NCI-H2196 (cell line): ENCODE measurements around the gene OR5H14.
A peak's percentile ranks its signal among the peaks of the same experiment; 100 is the strongest.
"Not testable (repeated sequence)": the region's sequence is repeated elsewhere in the genome, so short reads cannot be mapped to it uniquely, and the experiment has no call there.

Source experiments
- DNase-seq: peaks from one replicate; lab custom pipeline; 2025; ENCODE audit not compliant: unreplicated experiment; lab: John Stamatoyannopoulos, UW

Gene OR5H14

DNA sequence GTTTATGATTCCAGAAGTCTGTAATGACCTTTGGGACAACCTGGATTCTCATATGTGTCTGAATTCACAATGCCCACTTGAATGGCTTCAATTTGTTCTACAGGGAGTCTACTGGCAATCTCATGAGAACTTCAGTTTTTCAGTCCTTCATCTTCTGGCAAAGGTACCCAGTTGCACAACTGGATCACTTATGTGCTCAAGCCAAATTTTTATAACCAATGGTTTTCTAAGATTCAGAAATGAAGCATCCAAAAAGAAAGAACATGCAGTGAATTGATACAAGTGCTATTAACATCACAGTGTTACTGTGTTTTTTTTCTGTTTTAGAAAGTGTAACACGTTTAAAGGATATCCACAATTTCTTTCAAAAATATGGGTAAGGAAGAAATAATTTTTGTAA lies at the start of gene OR5H14:
TSS of gene OR5H14 (plus strand) at position 301 of the 400 bp plus-strand sequence. CDS start 1,907 bp downstream, outside the sequence.
- DNase-seq = no peak

DNA sequence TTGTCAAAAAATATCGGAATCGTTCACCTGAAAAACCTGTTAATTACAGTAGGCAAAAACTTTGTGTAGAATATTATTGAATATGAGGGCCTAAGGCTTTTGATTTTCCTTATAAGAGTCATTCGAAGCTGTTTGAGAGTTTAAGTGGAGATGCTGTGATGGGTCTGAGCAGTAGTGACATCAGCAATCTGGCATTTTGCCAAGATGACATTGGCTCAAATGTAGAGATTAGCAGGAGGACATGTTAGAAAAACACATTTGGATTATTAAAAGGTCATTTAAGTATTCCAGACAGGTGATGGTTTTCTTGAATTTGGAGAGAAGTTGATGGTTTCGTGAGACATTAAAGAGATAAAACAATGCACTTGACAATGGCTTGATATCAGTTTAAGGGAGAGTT lies 47.4 kb upstream of the OR5H14 start:
- no peak for DNase-seq

DNA sequence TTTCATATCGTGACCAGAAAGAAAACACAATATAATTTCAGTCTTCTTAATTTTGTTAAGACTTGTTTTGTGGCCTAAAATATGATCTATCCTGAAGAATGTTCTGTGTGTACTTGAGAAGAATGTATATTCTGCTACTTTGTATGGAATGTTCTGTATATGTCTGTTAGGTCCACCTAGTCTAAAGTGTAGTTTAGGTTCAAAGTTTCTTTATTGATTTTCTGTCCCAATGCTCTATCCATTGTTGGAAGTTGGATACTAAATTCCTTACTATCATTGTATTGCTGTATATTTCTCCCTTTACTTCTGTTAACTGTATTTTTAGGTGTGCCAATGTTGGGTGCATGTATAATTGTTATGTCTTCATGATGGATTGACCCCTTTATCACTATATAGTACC lies 39.1 kb upstream of the OR5H14 start:
- DNase-seq = no peak

DNA sequence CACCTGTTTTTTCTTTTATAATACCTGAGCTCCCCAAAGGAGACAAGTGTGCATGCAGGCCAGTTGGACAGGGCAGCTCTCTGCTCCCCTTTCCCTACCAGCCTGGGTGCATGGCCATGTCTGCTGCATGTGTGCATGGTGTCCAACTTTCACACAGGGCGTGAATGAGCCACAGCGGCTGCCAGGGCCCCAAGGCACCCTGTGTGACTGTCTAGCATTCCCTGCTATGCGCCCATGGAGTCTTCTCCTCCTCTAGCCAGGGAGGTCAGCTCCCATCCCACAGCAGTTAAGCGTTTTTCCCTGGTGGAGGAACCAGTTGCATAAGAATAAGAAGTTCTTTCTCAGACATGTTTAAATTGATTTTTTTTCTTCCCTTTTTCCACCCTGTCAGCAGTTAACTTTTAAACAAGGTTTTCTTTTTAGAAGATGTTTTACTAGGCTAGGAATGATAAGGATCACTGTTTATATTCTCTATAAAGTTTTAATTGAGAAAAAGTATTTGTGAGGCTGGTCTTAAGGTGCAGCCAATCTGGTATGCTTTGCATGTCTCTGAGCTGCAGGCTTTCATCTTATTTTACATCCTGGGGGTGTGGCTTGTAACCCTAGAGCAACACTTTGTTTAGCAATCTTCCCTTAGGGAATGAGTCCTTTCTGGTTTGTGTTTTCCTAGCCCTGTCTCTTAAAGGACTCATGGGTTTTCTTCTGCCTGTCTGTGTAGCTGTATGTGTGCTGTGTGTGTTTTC lies 37.3 kb upstream of the OR5H14 start:
- DNase-seq = no peak

DNA sequence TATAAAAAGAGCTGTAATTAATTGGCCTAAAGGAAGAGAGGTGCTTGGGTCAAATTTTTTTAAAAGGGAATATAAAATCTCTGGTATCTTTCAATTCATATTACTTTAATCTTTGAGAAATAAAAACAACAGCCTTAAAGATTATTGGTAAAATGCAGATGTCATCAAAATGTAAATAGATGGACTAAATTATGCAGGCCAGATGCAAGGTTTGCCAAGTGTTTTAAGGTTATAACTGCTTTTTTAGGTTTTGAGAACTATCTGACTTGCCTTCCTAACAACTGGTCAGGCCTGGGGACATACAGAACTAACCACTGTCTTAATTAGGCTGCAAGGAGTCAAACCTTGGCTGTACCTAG lies 36.8 kb upstream of the OR5H14 start:
- no peak for DNase-seq

DNA sequence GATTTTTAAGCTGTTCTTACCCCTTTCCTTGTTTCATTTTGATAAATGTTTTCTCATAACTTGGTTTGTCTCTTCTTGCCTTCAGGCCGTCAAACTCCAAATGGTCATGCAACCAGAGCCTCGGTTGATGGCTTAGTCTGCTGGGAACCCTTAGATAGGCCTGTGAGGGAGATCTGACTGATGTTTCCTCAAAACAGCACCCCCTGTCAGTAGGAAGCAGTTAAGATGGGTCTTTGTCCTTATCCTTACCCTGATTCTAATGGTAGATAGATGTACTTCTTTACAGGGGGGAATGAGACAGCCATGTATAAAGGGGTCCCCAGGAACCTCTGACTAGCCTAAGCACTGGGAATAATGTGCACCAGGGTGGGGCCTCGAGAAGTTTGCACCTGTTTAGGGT lies 33.0 kb upstream of the OR5H14 start:
- DNase-seq = no peak

DNA sequence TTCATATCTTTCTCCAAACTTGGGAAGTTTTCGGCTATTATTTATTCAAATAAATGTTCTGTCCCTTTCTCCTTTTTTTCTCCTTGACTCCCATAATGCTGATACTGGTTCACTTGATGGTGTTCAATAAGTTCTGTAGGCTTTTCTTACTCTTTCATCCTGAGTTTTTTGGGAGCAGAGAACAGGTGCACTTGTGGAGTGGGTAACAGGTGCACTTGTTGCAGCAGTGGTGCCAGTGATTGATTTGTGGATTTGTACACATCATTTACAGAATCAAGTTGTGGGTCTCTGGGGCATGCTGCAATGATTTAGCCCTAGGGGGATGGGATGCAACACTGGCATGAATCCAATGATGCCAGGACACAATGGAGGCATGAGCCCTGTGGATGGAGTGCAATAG lies 31.6 kb upstream of the OR5H14 start:
- DNase-seq = no peak

DNA sequence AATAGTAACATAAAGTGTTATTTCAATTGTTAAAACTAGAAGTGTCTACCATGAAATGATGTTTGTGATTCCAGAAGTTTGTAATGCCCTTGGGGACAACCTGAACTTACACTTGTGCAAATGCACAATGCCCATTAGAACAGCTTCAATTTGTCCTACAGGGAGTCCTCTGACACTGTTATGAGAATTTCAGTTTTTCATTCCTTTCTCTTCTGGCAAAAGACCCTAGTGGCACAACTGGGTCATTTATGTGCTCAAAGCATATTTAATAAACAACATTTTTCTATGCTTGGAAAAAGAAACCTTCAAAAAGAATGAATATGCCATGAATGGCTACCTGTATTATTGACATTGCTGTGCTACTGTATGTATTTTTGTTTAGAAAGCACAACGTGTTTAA lies 16.9 kb upstream of the OR5H14 start, which contains the start of gene OR5H1:
TSS of gene OR5H1 (plus strand) at position 301 of the 400 bp plus-strand sequence. CDS start 1,977 bp downstream, outside the sequence.
- DNase-seq = no peak

DNA sequence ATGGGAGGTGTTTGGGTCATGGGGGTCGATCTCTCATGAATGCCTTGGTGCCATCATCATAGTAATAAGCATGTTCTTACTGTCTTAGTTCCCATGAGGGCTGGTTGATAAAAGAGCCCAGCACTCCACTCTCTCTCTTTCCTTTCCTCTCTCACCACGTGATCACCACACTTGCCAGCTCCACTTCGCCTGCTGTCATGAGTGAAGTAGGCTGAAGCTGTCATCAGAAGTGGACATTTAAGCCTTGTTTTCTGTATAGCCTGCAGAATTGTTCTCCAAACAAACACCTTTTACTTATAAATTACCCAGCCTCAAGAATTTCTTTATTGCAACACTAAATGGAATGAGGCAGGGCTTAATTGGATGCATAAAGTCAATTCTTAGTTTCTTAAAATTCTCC lies 10.6 kb upstream of the OR5H14 start:
- DNase-seq = no peak

DNA sequence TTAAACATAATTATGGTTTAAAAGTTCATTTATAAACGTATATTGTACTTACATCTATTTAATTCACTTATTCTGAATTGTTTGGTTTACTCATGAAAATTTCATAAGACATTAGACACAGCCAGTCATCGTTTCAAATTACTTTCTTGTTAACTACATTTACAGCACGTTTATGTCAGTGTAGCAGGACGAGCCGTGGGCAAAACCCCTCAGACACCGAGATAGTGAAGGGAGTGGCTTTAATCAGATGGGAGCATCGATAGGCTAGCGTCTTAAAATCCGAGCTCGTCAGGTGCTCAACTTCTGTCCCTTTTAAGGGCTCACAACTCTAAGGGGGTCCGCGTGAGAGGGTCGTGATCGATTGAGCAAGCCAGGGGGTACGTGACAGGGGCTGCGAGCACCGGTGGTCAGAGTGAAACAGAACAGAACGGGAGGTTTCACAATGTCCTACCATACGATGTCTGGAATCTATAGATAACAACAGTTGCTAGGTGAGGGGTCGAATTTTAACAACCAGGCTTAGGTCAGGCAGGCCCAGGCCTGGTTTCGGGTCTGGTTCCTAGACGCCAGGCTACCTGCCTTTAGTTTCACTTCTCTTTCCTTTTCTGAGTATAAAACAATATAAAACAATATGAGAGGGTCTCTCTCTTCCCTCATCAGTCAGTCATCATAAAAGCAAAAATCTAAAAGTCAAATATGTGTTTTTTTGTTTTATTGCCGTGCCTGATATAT lies 9.3 kb upstream of the OR5H14 start:
- DNase-seq = not testable (repeated sequence)

DNA sequence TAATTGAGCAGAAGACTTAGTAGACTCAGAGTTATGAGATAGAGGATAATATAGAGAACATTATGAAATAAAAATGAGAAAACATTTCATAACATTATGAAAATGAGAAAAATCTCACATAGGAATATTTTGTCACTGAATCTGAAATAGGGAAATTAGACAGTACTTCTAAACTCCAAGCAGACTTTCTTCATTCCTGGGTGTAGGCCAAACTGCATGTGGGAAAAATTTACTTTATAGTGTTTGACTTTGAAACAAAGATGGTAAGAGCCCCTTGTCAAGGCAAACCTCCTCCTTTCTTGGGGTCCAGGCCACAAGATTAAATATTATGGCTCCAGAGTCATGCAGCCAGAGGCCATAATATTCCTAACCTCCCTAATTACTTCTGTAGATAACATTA lies 6.7 kb upstream of the OR5H14 start:
- DNase-seq = no peak

DNA sequence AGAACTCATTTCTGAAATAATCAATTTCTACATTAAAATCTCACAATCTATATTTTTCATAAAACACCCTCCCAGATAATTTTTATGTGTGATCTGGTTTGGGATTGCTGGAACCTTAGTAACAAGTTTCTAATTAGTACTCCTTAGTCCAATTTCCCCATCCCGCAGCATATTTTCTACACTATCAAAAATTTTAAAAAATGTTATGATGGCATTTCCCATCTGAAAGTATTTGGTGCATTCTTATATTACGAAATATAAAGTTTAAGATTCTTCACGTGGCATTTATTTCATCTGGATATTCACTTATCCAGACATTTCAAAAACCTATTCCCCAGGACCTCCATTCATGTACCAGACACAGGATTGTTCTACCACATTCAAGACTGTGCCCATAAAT lies 1.5 kb downstream of the OR5H14 start:
- no peak for DNase-seq

DNA sequence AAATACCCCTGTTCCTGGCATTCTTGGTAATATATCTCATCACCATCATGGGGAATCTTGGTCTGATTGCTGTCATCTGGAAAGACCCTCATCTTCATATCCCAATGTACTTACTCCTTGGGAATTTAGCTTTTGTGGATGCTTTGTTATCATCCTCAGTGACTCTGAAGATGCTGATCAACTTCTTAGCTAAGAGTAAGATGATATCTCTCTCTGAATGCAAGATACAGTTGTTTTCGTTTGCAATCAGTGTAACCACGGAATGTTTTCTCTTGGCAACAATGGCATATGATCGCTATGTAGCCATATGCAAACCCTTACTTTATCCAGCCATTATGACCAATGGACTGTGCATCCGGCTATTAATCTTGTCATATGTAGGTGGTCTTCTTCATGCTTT lies 2.2 kb downstream of the OR5H14 start:
- DNase-seq = not testable (repeated sequence)

DNA sequence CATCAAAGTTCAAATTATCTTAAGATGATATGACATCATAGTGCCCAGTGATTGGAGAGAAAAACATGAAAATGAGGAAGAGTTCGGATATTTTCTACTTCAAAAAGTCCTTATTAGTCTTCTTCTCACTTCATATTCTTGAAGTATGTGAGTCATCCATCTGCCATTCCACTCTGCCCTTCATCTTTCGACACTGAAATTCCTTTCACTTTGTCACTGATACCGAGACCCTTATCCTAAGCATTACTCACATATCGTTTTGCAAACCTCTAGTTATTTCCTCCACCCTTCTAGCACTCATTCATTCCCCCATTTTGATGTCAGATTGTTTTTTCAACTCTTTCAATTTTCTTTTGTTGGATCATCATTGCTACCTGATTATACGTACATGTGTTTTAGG lies 4.0 kb downstream of the OR5H14 start:
- DNase-seq = no peak

DNA sequence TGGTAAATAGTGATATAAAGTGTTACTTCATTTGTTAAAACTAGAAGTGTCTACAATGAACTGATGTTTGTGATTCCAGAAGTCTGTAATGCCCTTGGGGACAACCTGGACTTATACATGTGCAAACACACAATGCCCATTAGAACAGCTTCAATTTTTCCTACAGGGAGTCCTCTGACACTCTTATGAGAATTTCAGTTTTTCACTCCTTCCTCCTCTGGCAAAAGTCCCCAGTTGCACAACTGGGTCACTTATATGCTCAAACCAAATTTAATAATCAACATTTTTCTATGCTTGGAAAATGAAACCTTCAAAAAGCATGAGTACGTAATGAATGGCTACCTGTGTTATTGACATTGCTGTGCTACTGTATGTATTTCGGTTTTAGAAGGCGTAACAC lies 19.1 kb downstream of the OR5H14 start, which contains the start of gene OR5H15:
TSS of gene OR5H15 (plus strand) at position 301 of the 400 bp plus-strand sequence. CDS start 2,004 bp downstream, outside the sequence.
- no peak for DNase-seq

DNA sequence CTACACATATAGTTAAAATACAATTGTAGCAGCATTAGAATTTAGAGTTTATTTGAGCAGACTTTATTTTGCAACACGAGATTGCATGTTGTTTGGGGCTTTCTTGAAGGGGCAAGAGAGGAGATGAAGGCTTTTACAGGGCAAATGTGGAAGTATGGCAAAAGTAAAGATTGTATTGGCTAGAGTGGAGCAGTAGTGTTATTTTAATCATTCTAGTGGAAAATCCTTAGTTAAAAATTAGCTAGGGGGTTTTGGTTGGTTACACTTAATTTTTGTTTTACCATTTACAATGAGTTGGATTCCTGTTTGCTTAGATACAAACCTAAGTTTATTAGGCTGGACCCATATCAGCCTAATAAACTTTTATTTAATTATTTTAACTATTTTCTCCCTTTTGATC lies 23.8 kb downstream of the OR5H14 start:
- DNase-seq = no peak

DNA sequence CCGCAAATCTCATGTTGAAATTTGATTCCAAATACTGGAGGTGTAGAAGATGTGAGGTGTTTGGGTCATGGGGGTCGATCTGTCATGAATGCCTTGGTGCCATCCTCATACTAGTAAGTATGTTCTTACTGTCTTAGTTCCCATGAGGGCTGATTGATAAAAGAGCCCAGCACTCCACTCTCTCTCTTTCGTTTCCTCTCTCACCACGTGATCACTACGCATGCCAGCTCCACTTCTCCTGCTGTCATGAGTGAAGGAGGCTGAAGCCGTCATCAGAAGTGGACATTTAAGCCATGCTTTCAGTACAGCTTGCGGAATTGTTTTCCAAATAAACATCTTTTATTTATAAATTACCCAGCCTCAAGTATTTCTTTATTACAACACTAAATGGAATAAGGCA lies 25.3 kb downstream of the OR5H14 start:
- DNase-seq = peak; percentile 12

DNA sequence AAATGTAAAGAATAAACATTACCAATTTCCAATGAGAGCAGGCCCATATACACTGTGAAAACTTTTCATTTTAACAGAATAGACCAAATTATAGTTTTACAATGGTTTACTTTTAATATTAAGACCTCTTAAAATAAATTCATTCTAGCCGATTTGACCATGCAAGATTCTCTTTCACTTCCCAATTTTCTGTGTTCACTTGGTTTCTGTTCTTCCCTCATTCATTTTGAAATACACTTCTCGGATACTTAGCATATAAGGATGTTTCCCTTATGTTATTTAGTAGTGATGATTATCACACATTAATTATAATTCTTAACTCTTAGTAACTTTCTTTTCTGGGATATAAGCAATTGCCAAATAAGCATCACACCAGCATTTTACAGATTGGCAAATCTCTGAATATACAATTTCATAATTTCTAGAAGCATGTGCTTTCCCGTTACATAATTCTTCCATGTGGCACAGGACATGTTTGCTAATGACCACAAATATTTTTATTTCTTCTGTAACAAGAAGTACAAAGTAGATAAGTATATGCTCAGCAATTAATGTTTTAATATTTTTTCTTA lies 33.1 kb downstream of the OR5H14 start:
- no peak for DNase-seq

DNA sequence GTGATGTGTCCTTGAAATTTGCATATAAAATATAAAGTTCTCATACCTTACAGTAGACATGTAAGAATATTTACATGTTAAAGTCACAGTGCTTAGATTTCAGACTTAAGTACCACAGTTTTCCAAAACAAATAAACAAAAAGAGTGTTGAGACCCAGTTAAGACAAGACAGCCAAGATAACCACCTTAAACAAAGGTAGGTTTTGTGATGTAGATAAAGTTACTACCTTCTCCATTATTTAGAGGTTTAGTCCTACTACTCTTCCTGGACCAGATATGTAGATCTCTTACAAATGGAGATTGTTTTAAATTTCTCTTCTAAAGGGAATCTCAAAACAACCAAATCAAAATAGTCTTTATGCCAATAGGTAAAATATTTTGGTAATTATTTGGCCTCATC lies 34.9 kb downstream of the OR5H14 start:
- no peak for DNase-seq

DNA sequence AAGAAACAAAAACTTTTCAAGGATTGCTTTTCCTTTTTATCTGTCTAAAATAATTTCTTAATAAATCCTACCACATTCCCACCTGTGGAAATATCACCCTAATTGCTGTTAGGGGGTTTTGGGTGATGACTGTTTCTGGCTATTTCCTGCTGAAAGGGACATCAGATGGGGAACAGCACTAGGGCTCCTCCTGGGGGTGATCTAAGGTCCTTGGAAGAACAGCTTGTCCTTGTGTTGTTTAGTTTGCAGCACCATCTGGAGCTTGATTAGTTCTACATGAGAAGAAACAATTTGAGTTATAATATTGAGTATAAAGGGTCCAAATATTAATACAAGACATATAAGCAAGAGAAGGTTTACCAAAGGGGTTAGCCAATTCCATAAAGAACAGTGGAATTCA lies 37.9 kb downstream of the OR5H14 start:
- no peak for DNase-seq

DNA sequence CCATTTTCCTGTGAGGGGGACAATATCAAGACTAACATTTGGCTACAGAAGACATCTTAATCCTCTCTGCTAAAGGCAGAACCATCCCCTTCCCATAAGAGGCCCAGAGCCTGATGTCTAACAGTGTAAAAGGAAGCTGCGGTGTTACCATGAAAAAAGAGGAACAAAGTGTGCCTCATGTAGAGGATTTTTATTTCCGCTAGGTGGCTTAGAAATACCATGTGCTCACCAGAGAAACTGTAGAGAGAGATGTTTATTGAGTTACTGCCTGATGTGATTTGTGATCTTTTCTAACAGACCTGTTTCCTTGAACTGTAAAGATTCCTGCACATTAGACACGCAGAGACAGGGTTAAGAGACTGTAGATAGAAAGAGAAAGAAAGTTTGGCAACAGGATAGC lies 41.3 kb downstream of the OR5H14 start:
- no peak for DNase-seq

DNA sequence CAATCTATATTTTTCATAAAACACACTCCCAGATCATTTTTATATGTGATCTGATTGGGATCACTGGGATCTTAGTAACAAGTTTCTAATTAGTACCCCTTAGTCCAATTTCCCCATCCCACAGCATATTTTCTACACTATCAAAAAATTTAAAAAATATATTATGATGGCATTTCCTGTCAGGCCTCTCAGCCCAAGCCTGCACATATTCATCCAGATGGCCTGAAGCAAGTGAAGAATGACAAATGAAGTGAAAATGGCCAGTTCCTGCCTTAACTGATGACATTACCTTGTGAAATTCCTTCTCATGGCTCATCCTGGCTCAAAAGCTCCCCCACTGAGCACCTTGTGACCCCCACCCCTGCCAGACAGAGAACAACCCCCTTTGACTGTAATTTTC lies 43.6 kb downstream of the OR5H14 start:
- DNase-seq = not testable (repeated sequence)
